ENCODE data around the gene PTPRN. TPM values are rescaled to one million over a fixed set of nuclear protein-coding genes. Genes with fewer than 3 reads are reported as not detected.

The PTPRN gene
- total and polyA plus RNA-seq, 2 of the 4 experiments (the other 2 are of a cell fraction) = 5.2 to 22.0 TPM

GRCh38 chr2:219291910-219292490 is 17.2 kb downstream of the PTPRN start:
- Histone ChIP-seq H4K8ac (ENCODE audit: low read depth in 2 of 2, low read length in 2 of 2) (no peak overlapping the region), H3K56ac (ENCODE audit: extremely low read depth, insufficient read depth, low read length) (no peak overlapping the region), H2AK9ac (replicated peaks; ENCODE audit: low read depth, low read length, poor library complexity) (no peak overlapping the region), H3K4ac (ENCODE audit: low read depth, low read length) (no peak overlapping the region), H3K9me1 (ENCODE audit: insufficient read depth, low read length) (peaks cover 11% of the 10 kb centered on the region; the same call in 1 of the 2 replicates), H2BK120ac (ENCODE audit: low read depth, low read length) (no peak overlapping the region), H2BK15ac (ENCODE audit: low read depth, low read length) (no peak overlapping the region), H2AK5ac (ENCODE audit: low read depth, low read length) (0 out of 2 replicates have a peak overlapping the region, but pooled peaks have one; percentile 14), H3K9me3 (ENCODE audit: control insufficient read depth, insufficient read depth, low read length) (no peaks in the 10 kb centered on the region), H3K27me3 (ENCODE audit: control insufficient read depth, insufficient read depth, low read length) (no peaks in the 10 kb centered on the region), H3K9ac (ENCODE audit: low read depth, low read length) (no peak overlapping the region), H3K23ac (ENCODE audit: low read depth, low read length) (no peak overlapping the region), H3K4me1 (ENCODE audit: control insufficient read depth, insufficient read depth, low read length) (peaks cover 14% of the 10 kb centered on the region), H3K4me2 (ENCODE audit: low read depth, low read length) (no peak overlapping the region), H2AFZ (replicated peaks; ENCODE audit: low read length, poor library complexity) (no peak overlapping the region), H3K27ac (ENCODE audit: insufficient read depth, low read length) (no peak overlapping the region), H3K4me3 (ENCODE audit: insufficient read depth, low read depth, low read length) (no peak overlapping the region), H4K20me1 (ENCODE audit: insufficient read depth, low read length) (peaks cover 4% of the 10 kb centered on the region; the same call in 1 of the 2 replicates), H2BK5ac (ENCODE audit: low read depth, low read length, poor library complexity, severe bottlenecking) (no peak overlapping the region), H3K79me1 (ENCODE audit: low read depth in 1 of 2, low read length in 2 of 2) (no peaks in the 10 kb centered on the region), H3K14ac (replicated peaks; ENCODE audit: low read depth, low read length) (no peak overlapping the region), H4K5ac (ENCODE audit: low read depth, low read length) (no peak overlapping the region), H3K18ac (ENCODE audit: low read depth, low read length) (no peak overlapping the region), H3K36me3 (ENCODE audit: control insufficient read depth, insufficient read depth, low read length) (no peaks in the 10 kb centered on the region), H2BK20ac (ENCODE audit: low read depth, low read length) (no peak overlapping the region), H4K91ac (ENCODE audit: insufficient read depth, low read depth, low read length) (no peak overlapping the region)
- ChIA-PET CTCF (interaction anchor here (0.6 to 1.6 kb wide), 2 partner anchors 14 to 62 kb away, joined by 3 to 9 read pairs; partner anchors contain the start of gene DNAJB2), POLR2A (ENCODE audit: unreplicated experiment) (no interaction called here)
- intact Hi-C loops (cut with micrococcal nuclease) (no loop called here), in situ Hi-C loops (cut with MboI; ENCODE audit: low sequenced_read_pairs) (no loop called here), dilution Hi-C loops (cut with HindIII; ENCODE audit: low sequenced_read_pairs, unreplicated experiment) (no loop called here)
- ATAC-seq (ENCODE audit: low read depth) (no peak), DNase-seq (no peak)
- no TSS peak for BruUV-seq (replicated peaks)
- TF ChIP-seq CEBPB (IDR thresholded peaks at IDR 0.05; ENCODE audit: low read depth, low read length) = no peak
- WGBS, 2 experiments (ENCODE audit: extremely low coverage in 2 of 2, insufficient read length in 1 of 2) = 40% methylated on average over 1 of the region's 4 CpGs; no CpG with 5 or more reads in 1 of the 2 experiments
